ENCODE results near the gene FBXO4.

The FBXO4 gene

GRCh38 chr5:41985945-41986695 lies 61.0 kb downstream of the FBXO4 start:
- ATAC-seq: no peak
- no peak for TF ChIP-seq BACH2 (CRISPR knock-in tag; IDR thresholded peaks at IDR 0.05; ENCODE audit: borderline replicate concordance)
- no peak for TF ChIP-seq TCF4 (CRISPR knock-in tag; IDR thresholded peaks at IDR 0.05; ENCODE audit: borderline replicate concordance)
- TF ChIP-seq, protein P1, sequence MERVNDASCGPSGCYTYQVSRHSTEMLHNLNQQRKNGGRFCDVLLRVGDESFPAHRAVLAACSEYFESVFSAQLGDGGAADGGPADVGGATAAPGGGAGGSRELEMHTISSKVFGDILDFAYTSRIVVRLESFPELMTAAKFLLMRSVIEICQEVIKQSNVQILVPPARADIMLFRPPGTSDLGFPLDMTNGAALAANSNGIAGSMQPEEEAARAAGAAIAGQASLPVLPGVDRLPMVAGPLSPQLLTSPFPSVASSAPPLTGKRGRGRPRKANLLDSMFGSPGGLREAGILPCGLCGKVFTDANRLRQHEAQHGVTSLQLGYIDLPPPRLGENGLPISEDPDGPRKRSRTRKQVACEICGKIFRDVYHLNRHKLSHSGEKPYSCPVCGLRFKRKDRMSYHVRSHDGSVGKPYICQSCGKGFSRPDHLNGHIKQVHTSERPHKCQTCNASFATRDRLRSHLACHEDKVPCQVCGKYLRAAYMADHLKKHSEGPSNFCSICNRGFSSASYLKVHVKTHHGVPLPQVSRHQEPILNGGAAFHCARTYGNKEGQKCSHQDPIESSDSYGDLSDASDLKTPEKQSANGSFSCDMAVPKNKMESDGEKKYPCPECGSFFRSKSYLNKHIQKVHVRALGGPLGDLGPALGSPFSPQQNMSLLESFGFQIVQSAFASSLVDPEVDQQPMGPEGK (CRISPR knock-in tag; IDR thresholded peaks at IDR 0.05; ENCODE audit: borderline replicate concordance): no peak
- no peak for TF ChIP-seq ZNF70 (CRISPR knock-in tag; IDR thresholded peaks at IDR 0.05)
- no peak for TF ChIP-seq ZNF565 (CRISPR knock-in tag; conservative IDR thresholded peaks at IDR 0.05; ENCODE audit: low read depth)
- TF ChIP-seq GLIS3 (CRISPR knock-in tag; IDR thresholded peaks at IDR 0.05): no peak
- TF ChIP-seq TSHZ2 (CRISPR knock-in tag; IDR thresholded peaks at IDR 0.05): no peak
- no peak for TF ChIP-seq PPARA (CRISPR knock-in tag; IDR thresholded peaks at IDR 0.05; ENCODE audit: borderline replicate concordance)
- TF ChIP-seq CSDC2 (CRISPR knock-in tag; IDR thresholded peaks at IDR 0.05): no peak
- no peak for TF ChIP-seq ARNTL (CRISPR knock-in tag; IDR thresholded peaks at IDR 0.05; ENCODE audit: borderline replicate concordance, low read depth)
- no peak for TF ChIP-seq ZNF8 (CRISPR knock-in tag; IDR thresholded peaks at IDR 0.05)
- no peak for TF ChIP-seq POU6F1 (CRISPR knock-in tag; IDR thresholded peaks at IDR 0.05; ENCODE audit: borderline replicate concordance, low read depth)
- no peak for TF ChIP-seq CSRNP3 (CRISPR knock-in tag; IDR thresholded peaks at IDR 0.05)
- TF ChIP-seq, protein P2, sequence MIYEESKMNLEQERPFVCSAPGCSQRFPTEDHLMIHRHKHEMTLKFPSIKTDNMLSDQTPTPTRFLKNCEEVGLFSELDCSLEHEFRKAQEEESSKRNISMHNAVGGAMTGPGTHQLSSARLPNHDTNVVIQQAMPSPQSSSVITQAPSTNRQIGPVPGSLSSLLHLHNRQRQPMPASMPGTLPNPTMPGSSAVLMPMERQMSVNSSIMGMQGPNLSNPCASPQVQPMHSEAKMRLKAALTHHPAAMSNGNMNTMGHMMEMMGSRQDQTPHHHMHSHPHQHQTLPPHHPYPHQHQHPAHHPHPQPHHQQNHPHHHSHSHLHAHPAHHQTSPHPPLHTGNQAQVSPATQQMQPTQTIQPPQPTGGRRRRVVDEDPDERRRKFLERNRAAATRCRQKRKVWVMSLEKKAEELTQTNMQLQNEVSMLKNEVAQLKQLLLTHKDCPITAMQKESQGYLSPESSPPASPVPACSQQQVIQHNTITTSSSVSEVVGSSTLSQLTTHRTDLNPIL (CRISPR knock-in tag; IDR thresholded peaks at IDR 0.05; ENCODE audit: low read depth): no peak
- no peak for TF ChIP-seq ZFP30 (CRISPR knock-in tag; IDR thresholded peaks at IDR 0.05)
- TF ChIP-seq OSR1 (CRISPR knock-in tag; IDR thresholded peaks at IDR 0.05): no peak
- TF ChIP-seq ZFP3 (CRISPR knock-in tag; IDR thresholded peaks at IDR 0.05): no peak
